OCI-LY7 (cell line): ENCODE data around the gene CER1.

Source experiments
- EZH2phosphoT487 ChIP-seq: fragments of 200-600 bp; sonication (generic); IDR thresholded peaks from 2 replicates; pipeline ENCODE4 v1.6.1; 2018; ENCODE audit warnings: low read depth, borderline replicate concordance, mild to moderate bottlenecking, mixed run types, antibody characterized with exemption, low read length, moderate library complexity, mixed read lengths
- TF ChIP-seq, protein P1 (sequence below): fragments of 200-600 bp; sonication (generic); conservative IDR thresholded peaks from 2 replicates; pipeline ENCODE4 v1.5.1; 2014; ENCODE audit warnings: mild to moderate bottlenecking, antibody characterized with exemption, low read length, moderate library complexity, mixed read lengths

DNA sequence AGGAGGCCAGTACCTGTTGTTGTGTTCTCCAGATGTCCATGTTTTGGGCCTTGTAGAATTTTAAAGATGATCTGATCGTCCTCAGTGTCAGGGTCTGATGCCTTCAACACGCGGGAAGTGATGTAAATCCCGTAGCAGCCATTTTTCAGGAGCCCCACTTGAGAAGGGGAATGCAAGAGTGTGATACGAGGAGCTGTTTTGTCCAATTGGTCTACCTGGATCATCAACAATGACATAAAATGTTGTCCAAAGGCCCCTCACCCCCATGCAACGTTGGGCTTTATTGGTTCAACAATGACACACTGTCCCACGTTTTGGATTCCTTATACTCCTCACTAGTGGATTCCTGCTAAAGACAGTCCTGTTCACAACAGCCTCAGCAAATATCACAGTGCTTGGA is 48.1 kb upstream of the CER1 start:
- TF ChIP-seq, protein P1, sequence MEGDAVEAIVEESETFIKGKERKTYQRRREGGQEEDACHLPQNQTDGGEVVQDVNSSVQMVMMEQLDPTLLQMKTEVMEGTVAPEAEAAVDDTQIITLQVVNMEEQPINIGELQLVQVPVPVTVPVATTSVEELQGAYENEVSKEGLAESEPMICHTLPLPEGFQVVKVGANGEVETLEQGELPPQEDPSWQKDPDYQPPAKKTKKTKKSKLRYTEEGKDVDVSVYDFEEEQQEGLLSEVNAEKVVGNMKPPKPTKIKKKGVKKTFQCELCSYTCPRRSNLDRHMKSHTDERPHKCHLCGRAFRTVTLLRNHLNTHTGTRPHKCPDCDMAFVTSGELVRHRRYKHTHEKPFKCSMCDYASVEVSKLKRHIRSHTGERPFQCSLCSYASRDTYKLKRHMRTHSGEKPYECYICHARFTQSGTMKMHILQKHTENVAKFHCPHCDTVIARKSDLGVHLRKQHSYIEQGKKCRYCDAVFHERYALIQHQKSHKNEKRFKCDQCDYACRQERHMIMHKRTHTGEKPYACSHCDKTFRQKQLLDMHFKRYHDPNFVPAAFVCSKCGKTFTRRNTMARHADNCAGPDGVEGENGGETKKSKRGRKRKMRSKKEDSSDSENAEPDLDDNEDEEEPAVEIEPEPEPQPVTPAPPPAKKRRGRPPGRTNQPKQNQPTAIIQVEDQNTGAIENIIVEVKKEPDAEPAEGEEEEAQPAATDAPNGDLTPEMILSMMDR = no peak
- TF ChIP-seq EZH2phosphoT487 = no peak
